Neural cell (in vitro differentiated cells): ENCODE data around the gene CNTNAP5.

ENCODE experiments used
- CTCF ChIP-seq: fragments of 450-650 bp; IDR thresholded peaks from 2 replicates; pipeline ENCODE4 v1.5.1; 2014; ENCODE audit warnings: antibody characterized with exemption, mild to moderate bottlenecking, moderate library complexity; ENCODE audit not compliant: poor library complexity, severe bottlenecking
- EP300 ChIP-seq: fragments of 450-650 bp; conservative IDR thresholded peaks from 2 replicates; pipeline ENCODE4 v1.6.1; 2014; ENCODE audit warnings: antibody characterized with exemption, mild to moderate bottlenecking, moderate library complexity; ENCODE audit not compliant: poor library complexity, severe bottlenecking

GRCh38 chr2:124520953-124521352 lies 495.9 kb downstream of the CNTNAP5 start:
- TF ChIP-seq CTCF (no peak), EP300 (no peak)
